GM18499 (cell line): Measurements from ENCODE around the gene NFKBIE.

Experiments
- ATAC-seq: cut with Tn5 transposase; IDR thresholded peaks from one replicate; pipeline ENCODE4 v1.9.1; 2021; ENCODE audit warnings: moderate number of reproducible peaks; ENCODE audit not compliant: insufficient read depth, unreplicated experiment

NFKBIE gene

GRCh38 chr6:44260451-44261297 is 4.7 kb downstream of the NFKBIE start:
- no peak for ATAC-seq

GRCh38 chr6:44260011-44260410 is 5.3 kb downstream of the NFKBIE start:
- no peak for ATAC-seq

GRCh38 chr6:44258921-44259320 is 6.4 kb downstream of the NFKBIE start:
- no peak for ATAC-seq

GRCh38 chr6:44258325-44258863 is 7.0 kb downstream of the NFKBIE start:
- ATAC-seq = no peak

GRCh38 chr6:44257753-44258324 is 7.5 kb downstream of the NFKBIE start:
- no peak for ATAC-seq

GRCh38 chr6:44257025-44257752 is 8.2 kb downstream of the NFKBIE start, which contains the start of gene SLC35B2:
SLC35B2 (minus strand) TSS chr6:44257528; CDS start chr6:44257410, 118 bp downstream.
- no peak for ATAC-seq

- no peak for ATAC-seq
Measured at GRCh38 chr6:44256775-44257024, 8.7 kb downstream of the NFKBIE start.

GRCh38 chr6:44255871-44256774 is 9.2 kb downstream of the NFKBIE start:
- ATAC-seq = no peak

- no peak for ATAC-seq
Measured at GRCh38 chr6:44255105-44255808, 10.1 kb downstream of the NFKBIE start.

- no peak for ATAC-seq
Measured at GRCh38 chr6:44254191-44255104, 10.9 kb downstream of the NFKBIE start.

- no peak for ATAC-seq
Measured at GRCh38 chr6:44253307-44254101, 11.8 kb downstream of the NFKBIE start.

- ATAC-seq = no peak
Measured at GRCh38 chr6:44251576-44252524, 13.5 kb downstream of the NFKBIE start.

- ATAC-seq = no peak
Measured at GRCh38 chr6:44250718-44251123, 14.6 kb downstream of the NFKBIE start.

GRCh38 chr6:44250067-44250717 is 15.2 kb downstream of the NFKBIE start:
- ATAC-seq = no peak

GRCh38 chr6:44249082-44249748 is 16.1 kb downstream of the NFKBIE start:
- no peak for ATAC-seq

- ATAC-seq = no peak
Measured at GRCh38 chr6:44248579-44248978, 16.8 kb downstream of the NFKBIE start.
